Measurements from ENCODE around the gene CTXND1. TPM values are rescaled to one million over a fixed set of nuclear protein-coding genes. Genes with fewer than 3 reads are reported as not detected.
A peak's percentile ranks its signal among the peaks of the same experiment; 100 is the strongest.
"Not testable (repeated sequence)": the region's sequence is repeated elsewhere in the genome, so short reads cannot be mapped to it uniquely, and the experiment has no call there.

CTXND1 gene
- polyA plus RNA-seq, 6 donors from 2014 or later = not detected

DNA sequence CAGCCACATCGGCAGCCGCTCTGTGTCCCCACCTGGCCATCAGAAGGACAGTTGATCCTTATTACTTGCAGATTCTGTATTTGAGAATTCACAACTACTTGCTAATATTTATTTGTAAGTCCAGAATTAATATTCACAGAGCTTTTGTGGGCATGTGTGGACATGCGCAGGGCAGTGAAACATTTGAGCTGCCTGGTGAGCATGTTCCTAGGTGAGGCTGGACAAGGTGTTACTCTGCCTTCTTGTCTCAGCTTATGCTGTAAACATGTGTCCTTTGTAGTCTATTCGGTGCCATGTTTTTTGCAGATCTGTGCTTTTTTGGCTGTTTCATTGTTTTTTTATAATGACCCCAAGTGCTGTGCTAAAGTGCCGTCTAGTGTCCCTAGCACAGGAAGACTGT, 83.6 kb downstream of the CTXND1 start:
- DNase-seq (no peak), ATAC-seq (ENCODE audit: low read depth in 2 of 2) (no peak)
- H3K36me3 Mint-ChIP-seq = no peaks in the 10 kb centered on the region
- no peak overlapping the region for H3K27ac Mint-ChIP-seq
- no peaks in the 10 kb centered on the region for H3K4me1 Mint-ChIP-seq
- H3K9me3 Mint-ChIP-seq = peaks cover 0 to 4% (median 0%) of the 10 kb centered on the region in 7 donors
- H3K4me3 Mint-ChIP-seq = peak overlapping the region in 1 of 8 donors; percentile 16
- no peaks in the 10 kb centered on the region for H3K27me3 Mint-ChIP-seq

DNA sequence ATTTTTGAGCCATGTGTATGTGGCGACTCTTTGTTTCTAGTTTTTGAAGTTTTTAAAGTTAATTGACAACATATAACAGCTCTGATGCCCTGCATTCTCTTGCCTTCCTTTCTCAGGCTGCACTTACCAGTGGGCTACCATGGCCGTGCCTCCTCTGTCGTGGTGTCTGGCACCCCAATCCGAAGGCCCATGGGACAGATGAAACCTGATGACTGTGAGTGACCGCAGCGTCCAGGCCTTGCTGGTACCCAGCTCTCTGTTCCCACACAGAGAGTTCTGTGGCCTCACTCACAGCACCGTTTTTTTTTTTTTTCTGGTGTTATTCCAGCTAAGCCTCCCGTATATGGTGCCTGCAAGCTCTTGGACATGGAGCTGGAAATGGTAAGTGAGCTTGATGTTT, 84.1 kb downstream of the CTXND1 start:
- H3K27me3 Mint-ChIP-seq = no peaks in the 10 kb centered on the region
- H3K9me3 Mint-ChIP-seq = peaks cover 0 to 4% (median 0%) of the 10 kb centered on the region in 7 donors
- H3K36me3 Mint-ChIP-seq = peaks cover 0 to 3% of the 10 kb centered on the region in 2 donors
- no peak overlapping the region for H3K4me3 Mint-ChIP-seq
- peaks cover 0 to under 1% (median 0%) of the 10 kb centered on the region in 3 donors for H3K4me1 Mint-ChIP-seq
- no peak overlapping the region for H3K27ac Mint-ChIP-seq
- ATAC-seq (ENCODE audit: low read depth in 2 of 2) (no peak), DNase-seq (no peak)

DNA sequence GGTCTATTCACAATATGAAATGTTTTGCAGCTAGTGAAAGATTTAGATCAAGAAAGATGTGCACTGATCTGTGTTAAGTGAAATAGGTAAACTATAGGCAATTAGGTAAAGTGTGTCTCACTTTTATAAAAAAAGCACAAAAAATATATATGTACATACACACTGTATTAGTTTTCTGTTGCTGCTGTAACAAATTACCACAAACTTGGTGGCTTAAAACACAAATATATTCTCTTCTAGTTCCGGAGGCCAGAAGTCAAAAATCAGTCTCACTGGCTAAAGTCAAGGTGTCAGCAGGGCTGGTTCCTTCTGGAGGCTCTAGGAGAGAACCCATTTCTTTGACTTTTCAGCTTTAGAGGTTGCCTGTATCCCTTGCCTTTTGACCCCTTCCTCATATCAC, 88.1 kb downstream of the CTXND1 start:
- Mint-ChIP-seq H3K27ac (no peak overlapping the region), H3K9me3 (peaks cover 0 to 4% (median 0%) of the 10 kb centered on the region in 7 donors), H3K4me1 (peaks cover 14 to 22% (median 20%) of the 10 kb centered on the region in 3 donors), H3K4me3 (no peak overlapping the region), H3K27me3 (no peaks in the 10 kb centered on the region), H3K36me3 (peaks cover 0 to 8% of the 10 kb centered on the region in 2 donors)
- no peak for DNase-seq
- no peak for ATAC-seq (ENCODE audit: low read depth in 2 of 2)

DNA sequence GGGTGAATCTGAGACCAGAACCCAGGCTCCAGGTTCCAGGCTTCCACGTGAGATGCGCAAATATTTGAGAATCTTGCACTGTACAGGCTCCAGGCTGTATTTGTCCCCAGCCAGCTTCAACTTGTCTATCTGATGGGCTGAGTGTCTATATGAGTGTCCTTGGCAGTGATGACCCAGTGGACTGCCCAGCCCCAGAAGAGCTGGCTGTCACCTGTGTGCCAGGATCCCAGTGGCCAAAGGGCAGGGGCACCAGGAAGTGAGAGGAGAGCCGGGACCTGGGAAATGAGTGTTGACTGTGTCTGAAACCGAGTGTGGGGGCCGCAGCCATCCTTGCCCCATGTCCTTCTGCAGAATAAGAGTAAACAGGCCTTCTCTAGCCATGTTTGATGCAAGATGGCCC, 88.8 kb downstream of the CTXND1 start:
- Mint-ChIP-seq H3K9me3 (peaks cover 0 to 4% (median 0%) of the 10 kb centered on the region in 7 donors), H3K27me3 (no peaks in the 10 kb centered on the region), H3K4me1 (peaks cover 14 to 29% (median 20%) of the 10 kb centered on the region in 3 donors), H3K36me3 (peaks cover 0 to 8% of the 10 kb centered on the region in 2 donors), H3K4me3 (no peak overlapping the region), H3K27ac (no peak overlapping the region)
- ATAC-seq (ENCODE audit: low read depth in 2 of 2) = no peak
- DNase-seq = no peak

DNA sequence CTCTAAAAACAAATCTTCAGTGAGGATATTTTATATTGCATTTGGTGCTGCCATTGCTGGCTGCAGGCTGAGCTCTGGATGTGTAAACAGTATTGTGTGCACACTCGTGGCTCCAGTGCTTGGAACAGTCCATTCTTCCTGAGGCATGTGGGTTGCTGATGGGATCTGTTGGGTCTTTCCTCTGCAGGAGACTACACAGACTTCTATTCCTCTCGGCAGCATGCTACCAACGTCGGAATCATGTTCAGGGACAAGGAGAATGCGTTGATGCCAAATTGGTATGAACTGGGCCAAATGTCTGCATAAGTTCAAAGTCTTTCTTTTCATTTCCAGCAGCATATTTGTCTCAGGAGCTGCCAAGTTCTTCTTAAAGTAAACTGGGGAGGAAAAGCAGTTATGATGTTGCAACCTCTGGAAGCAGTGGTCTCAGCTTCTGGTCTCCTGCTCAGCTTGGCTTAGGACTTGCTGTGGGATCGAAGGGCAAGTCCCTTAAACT, 89.9 kb downstream of the CTXND1 start:
- Mint-ChIP-seq H3K4me3 (no peak overlapping the region), H3K4me1 (peaks cover 14 to 29% (median 20%) of the 10 kb centered on the region in 3 donors), H3K27me3 (no peaks in the 10 kb centered on the region), H3K36me3 (peaks cover 0 to 8% of the 10 kb centered on the region in 2 donors), H3K27ac (peak overlapping the region in 1 of 6 donors; percentile 26), H3K9me3 (peaks cover 0 to 4% (median 0%) of the 10 kb centered on the region in 7 donors)
- ATAC-seq (ENCODE audit: low read depth in 2 of 2) (no peak), DNase-seq (no peak)

DNA sequence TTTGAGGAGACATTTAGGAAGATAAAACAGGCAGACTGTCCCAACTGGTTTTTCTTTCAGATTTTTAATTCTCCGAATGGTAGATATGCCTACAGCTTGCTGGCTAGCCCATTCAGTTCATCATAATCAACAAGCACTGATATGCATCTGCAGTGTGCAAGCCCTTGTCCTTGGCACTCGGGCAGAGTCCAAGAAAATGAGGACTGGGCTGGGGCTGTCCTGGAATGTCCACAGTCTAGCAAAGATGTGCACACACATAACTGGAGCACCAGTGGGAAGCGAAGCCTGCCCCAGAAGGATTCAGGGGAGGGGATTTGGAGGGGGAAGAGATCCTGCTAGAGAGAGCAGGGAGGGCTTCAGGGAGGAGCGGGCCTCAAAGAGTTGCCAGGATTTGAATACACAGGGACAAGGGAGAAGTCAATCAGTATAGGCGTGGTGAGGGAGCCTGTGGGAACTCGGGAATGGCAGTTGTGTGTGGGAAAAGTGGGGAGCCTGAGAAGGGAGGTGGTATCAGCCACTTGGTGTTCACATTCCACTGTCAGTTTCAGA, 90.5 kb downstream of the CTXND1 start:
- H3K9me3 Mint-ChIP-seq = peaks cover 0 to 4% (median 0%) of the 10 kb centered on the region in 7 donors

DNA sequence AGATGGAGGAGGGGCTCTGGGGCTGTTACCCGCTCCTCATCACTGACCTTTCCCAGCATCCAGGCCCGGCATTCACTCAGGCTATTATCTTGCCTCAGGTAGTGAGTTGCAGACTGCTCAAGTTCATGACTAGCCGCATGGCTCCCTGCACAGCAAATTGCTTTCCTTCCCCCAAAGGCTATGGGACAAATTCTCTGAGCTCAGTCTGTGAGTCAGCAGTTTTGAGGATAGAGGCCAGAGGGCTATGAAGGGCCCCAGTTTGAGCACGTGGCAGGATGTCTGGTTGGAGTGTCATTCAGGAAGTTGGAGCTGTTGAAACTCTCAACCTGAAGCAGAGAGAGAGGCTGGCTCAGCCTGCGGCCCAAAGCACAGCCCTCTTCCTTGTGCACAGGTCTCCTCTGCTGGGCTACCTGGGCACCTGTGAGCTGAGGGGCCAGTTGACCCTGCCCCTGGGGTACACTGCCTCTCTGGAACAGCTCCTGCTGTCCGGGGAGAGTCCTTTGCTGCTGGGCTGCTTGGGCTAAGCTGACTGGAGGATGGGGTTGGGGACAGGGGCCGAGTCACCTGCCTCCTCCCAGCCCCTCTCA, 91.3 kb downstream of the CTXND1 start:
- peak; percentile 49 to 64 for ATAC-seq (ENCODE audit: low read depth in 2 of 2)
- Mint-ChIP-seq H3K27me3 (no peaks in the 10 kb centered on the region), H3K9me3 (peaks cover 0 to 4% (median 0%) of the 10 kb centered on the region in 7 donors), H3K4me3 (no peak overlapping the region), H3K27ac (peak overlapping the region in 3 of 6 donors; percentile 37 to 83 (median 50)), H3K4me1 (peaks cover 14 to 29% (median 24%) of the 10 kb centered on the region in 3 donors), H3K36me3 (peaks cover 0 to 8% of the 10 kb centered on the region in 2 donors)
- no peak for DNase-seq

More for the DNA sequence above, 90.5 kb downstream of the CTXND1 start:
- DNase-seq (no peak), ATAC-seq (ENCODE audit: low read depth in 2 of 2) (no peak)
- Mint-ChIP-seq H3K4me3 (peak overlapping the region in 1 of 8 donors; percentile 59), H3K27me3 (no peaks in the 10 kb centered on the region), H3K4me1 (peaks cover 14 to 29% (median 20%) of the 10 kb centered on the region in 3 donors), H3K36me3 (peaks cover 0 to 8% of the 10 kb centered on the region in 2 donors), H3K27ac (peak overlapping the region in 1 of 6 donors; percentile 83)

DNA sequence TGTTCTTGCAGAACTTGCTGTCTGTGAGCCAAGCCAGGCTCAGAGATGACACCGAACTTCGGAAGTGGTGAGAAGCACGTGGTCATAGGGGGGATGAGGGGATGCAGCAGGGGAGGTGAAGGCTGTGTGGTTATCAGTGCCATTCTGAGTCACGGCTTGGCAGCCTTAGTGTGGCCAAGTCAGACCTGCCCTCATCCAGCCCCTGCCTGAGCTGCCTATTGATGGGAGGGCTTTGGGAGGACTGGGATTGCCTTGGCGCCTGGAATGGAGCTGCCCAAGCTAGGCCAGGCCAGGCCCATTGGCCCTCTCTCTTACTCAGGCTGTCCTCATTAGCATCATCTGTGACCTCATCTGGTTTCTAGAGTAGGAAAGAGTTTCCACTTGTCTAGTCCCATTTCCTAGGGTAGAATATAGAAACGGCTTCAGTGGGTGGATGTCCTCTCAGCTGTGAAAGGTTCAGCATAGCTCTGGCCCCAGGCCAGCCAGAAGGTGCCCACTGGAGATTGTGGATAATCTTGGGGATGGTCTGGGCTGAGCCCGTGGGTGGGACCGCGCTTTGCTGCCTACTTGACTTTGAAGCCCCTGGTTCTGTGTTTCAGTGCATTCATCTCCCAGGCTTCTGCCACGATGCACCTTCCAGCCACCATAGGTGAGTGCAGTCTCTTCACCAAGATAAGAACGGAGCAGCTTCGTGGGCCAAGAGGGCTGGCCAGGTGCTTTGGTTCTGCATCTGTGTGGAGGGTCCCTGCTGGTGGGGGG, 92.0 kb downstream of the CTXND1 start:
- Mint-ChIP-seq H3K4me3 (peak overlapping the region in 2 of 8 donors; percentile 15 to 21), H3K4me1 (peaks cover 17 to 29% (median 27%) of the 10 kb centered on the region in 3 donors), H3K27ac (peak overlapping the region in 4 of 6 donors; percentile 27 to 67 (median 44)), H3K27me3 (no peaks in the 10 kb centered on the region), H3K9me3 (peaks cover 0 to 4% (median 0%) of the 10 kb centered on the region in 7 donors), H3K36me3 (peaks cover 0 to 8% of the 10 kb centered on the region in 2 donors)
- ATAC-seq (ENCODE audit: low read depth in 2 of 2) (no peak), DNase-seq (no peak)

DNA sequence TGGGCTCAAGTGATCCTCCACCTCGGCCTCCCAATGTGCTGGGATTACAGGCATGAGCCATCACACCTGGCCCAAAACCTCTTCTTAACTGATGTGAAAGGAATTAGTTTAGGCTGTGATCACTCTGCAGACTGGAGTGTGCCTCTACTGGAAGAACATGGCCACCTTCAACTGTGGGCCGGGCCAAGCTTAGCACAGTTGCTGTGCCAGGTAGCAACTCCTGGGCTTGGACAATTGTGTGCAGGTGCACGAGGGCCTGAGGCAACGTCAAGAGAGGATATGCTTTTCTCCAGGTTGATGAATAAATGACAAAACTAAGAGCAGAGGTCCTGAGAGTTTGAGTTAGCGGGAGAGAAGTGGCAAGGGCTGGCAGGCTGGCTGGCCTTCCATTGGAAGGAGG, 92.7 kb downstream of the CTXND1 start:
- DNase-seq (no peak), ATAC-seq (ENCODE audit: low read depth in 2 of 2) (no peak)
- Mint-ChIP-seq H3K4me1 (peaks cover 18 to 29% (median 27%) of the 10 kb centered on the region in 3 donors), H3K36me3 (peaks cover 0 to 8% of the 10 kb centered on the region in 2 donors), H3K27ac (peak overlapping the region in 2 of 6 donors; percentile 41 to 67), H3K4me3 (no peak overlapping the region), H3K27me3 (no peaks in the 10 kb centered on the region), H3K9me3 (peaks cover 0 to 4% (median 0%) of the 10 kb centered on the region in 7 donors)

DNA sequence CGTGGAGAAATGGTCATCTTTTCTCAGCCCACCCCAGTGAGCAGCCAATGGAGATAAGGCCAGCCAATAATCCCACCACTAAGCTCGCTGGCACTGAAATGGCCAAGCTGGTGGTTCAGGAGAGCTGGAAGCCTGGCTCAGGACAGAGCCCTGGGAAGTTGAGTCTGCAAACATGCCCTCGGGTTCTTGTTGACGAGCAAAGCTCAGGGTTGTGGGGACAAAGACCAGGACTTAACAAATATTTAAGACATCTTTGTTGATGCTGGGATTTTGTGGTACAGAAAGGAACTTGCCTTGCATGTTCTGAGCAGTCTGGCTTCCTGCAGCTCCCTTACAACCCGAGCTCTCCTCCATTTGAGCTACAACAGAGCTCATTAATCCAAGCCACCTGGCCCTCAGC, 94.8 kb downstream of the CTXND1 start:
- DNase-seq = no peak
- Mint-ChIP-seq H3K27ac (no peak overlapping the region), H3K36me3 (no peaks in the 10 kb centered on the region), H3K4me3 (no peak overlapping the region), H3K9me3 (no peaks in the 10 kb centered on the region), H3K4me1 (peaks cover 21 to 36% (median 34%) of the 10 kb centered on the region in 3 donors), H3K27me3 (no peaks in the 10 kb centered on the region)
- ATAC-seq (ENCODE audit: low read depth in 2 of 2) = no peak

DNA sequence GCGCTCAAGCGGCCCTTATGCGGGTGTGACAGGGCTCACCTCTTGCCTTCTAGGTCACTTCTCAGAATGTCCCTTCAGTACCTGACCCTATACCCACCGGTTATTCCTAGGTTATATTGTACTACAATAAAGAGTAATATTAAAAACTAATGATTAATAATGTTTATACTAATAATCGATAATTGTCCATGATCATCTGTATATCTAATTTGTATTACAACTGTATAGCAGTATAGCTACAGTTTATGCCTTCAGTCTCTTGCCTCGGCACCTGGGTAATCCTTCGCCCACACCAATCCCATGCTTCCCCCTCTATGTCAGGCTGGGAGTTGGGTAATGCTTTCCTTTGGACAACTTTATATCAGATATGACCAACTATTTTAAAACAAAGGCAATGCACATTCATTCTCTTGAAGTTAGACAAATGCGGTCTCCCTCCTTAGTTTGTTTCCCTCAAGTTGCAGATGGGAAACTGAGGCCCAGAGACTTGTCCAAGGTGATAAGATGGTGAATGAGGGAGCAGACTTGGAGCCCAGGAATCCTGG, 95.8 kb downstream of the CTXND1 start:
- Mint-ChIP-seq H3K9me3 (no peaks in the 10 kb centered on the region), H3K27ac (no peak overlapping the region), H3K4me1 (peaks cover 26 to 41% (median 39%) of the 10 kb centered on the region in 3 donors), H3K36me3 (no peaks in the 10 kb centered on the region), H3K27me3 (no peaks in the 10 kb centered on the region), H3K4me3 (no peak overlapping the region)
- ATAC-seq (ENCODE audit: low read depth in 2 of 2) (no peak), DNase-seq (no peak)

DNA sequence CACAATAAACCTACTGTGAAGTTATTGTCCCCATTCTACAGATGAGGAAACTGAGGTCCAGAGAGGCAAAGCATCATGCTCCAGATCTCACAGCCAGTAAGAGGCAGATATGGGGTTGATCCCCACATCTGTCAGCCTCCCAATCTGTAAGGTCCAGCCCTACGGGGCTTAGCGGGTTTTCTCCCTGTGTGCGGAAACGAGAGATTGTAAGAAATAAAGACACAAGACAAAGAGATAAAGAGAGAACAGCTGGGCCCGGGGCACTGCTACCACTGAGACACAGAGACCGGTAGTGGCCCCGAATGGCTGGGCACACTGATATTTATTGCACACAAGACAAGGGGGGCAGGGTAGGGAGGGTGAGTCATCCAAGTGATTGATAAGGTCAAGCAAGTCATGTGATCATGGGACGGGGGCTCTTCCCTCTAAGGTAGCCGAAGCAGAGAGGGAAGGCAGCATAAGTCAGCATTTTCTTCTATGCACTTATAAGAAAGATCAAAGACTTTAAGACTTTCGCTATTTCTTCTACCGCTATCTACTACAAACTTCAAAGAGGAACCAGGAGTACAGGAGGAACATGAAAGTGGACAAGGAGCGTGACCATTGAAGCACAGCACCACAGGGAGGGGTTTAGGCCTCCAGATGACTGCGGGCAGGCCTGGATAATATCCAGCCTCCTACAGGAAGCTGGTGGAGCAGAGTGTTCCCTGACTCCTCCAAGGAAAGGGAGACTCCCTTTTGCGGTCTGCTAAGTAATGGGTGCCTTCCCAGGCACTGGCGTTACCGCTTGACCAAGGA, 96.4 kb downstream of the CTXND1 start:
- H3K27me3 Mint-ChIP-seq; H3K9me3 Mint-ChIP-seq; ATAC-seq (ENCODE audit: low read depth in 2 of 2); DNase-seq; H3K36me3 Mint-ChIP-seq: not testable (repeated sequence)
- Mint-ChIP-seq H3K4me3 (peak overlapping the region in 2 of 8 donors; percentile 33 to 90), H3K27ac (peak overlapping the region in 1 of 6 donors; percentile 15), H3K4me1 (peaks cover 20 to 35% (median 32%) of the 10 kb centered on the region in 3 donors)
